ENCODE results near the gene CAMKMT.

Gene CAMKMT

DNA sequence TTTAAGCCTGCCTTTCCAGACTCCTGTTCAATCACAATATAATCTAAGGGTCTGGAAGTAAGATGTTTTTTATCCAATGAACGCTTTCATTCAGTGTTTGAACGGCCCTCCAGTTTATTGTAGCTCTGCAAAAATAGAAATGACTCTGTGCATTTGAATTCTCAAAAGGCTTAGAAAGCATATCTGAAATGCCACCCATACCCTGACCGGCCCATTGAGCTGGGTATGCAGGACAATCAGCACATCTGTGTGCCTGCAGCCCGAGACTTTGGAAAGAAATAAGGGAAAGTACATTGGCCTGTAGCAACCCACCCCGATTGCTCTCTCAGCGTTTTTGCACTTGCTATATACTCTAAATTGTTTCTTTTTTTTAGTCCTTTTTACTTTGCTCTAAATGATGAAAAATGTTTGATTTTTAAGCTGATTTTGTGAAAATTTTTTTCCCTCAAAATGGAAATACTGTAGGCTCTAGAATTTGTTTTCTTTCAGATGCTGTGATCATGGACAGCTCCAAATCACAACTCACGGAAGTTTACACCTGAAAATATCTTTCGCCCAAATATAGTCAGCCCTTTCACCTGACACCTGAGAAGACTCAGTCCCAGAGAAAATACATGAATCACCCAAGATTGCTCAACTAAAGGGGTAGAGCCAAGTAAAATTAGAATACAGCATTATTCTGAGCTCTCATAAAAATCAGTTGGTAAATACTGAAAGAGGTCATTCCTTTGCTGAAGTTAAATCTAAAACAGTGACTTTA, 385.3 kb downstream of the CAMKMT start:
- DNase-seq = peak in 1 of 3 experiments; percentile 35

GRCh38 chr2:44747794-44748193, 386.0 kb downstream of the CAMKMT start:
- peak in 2 of 3 experiments; percentile 16 to 55 for DNase-seq

DNA sequence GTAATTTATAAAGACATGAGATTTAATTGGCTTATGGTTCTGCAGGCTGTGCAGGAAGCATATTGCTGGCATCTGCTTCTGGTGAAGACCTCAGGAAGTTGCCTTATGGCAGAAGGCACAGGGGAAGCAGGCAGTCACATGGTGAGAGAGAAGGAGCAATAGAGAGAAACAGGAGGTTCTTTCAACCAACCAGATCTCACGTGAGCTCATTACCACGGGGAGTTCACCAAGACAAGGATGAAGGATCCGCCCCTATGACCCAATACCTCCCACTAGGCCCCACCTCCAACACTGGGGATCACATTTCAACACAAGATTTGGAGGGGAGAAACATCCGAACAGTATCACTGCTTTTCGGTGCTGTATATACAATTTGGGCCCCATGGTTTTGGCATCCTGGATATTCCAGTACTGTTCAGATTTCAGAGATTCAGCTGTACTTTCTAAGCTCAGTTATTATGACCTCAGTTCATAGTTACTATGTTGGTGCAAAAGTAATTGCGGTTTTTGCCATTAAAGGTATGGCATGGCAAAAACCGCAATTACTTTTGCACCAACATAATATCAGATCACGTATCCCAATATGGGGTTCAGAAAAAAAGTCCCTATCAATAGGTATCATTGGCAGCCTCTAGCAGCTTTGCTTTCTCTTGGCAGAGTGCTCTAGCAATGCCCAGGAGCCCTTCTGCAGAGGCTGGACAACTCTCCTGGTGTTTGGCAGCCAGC, 390.2 kb downstream of the CAMKMT start:
- DNase-seq = no peak

- no peak for DNase-seq
These were observed 391.0 kb downstream of the CAMKMT start for GRCh38 chr2:44752761-44753160.

- peak in 2 of 3 experiments; percentile 73 to 92 for DNase-seq
These were observed 392.0 kb downstream of the CAMKMT start for GRCh38 chr2:44753552-44754285.

DNA sequence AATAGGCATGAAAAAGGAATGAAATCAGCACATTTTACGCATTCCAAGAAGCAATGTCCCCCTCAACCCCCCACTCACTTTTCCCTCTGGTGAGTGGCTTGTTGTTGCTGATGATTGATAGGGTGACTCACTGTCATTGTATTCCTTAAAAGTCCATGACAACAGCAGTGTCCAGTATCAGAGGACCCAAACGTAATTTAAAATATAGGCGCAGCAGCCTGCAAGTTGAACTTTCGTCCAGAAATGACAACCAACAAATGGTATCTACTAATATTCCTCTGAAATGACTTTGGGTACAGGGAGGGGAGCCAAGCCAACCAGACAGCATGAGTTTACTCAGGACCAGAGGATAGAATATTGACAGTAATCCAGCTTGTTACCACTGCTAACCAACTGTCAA, 396.8 kb downstream of the CAMKMT start:
- DNase-seq = no peak

DNA sequence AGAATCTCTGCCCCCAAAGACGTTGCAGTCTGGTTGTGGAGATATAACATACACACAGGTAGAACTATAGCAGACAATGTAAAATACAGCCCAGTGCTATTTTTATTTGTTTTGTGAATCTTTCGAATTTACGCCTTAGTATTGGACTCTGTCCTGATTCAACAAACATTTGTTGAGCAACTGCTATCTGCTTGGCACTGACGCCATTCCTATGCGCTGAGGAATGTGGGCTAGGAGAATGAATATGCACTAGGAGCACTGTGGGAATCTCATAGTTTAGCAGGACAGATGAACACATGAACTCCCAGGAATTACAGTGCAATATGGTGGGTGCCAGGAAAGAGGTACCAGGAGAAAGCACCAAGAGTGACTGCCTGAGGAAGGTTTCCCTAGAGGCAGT, 398.1 kb downstream of the CAMKMT start:
- DNase-seq = no peak

GRCh38 chr2:44763275-44763782, 401.6 kb downstream of the CAMKMT start:
- no peak for DNase-seq

DNA sequence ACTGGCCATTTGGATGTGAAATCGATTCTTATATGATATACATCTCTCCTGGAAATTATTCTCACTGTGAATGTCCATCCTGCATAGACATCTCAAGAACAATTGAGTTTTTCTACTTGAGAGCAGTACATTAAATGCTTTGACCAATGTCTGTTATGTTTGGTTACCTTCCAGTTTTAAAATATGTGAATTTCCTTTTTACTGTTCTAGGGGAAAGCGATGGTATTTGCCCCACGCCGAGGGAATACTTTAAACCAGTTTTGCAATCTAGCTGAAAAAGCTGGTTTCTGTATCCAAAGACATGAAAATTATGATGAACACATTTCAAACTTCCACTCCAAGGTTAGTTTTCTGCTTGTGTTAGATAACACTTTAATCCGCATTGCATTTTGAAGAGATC, 404.5 kb downstream of the CAMKMT start:
- DNase-seq = no peak

GRCh38 chr2:44766777-44767176, 405.0 kb downstream of the CAMKMT start:
- no peak for DNase-seq

DNA sequence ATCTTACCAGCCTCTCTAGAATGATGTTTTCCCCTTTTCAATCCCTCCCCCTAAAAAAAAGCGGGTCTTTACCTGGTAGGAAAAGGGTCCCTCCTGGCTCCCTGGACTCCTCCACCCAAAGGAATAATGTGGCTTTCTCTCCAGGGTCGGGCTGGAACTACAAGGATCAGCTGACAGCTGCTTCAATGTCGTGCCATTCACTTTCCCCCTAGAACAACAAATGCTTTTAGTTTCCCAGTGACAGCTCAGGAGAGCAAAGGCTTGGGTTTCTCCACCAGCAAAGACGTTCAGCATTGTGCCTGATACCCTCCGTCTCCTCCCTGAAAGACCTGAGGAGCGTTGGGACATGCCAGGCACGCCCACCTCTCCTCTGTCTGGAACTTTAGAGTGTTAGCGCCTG, 405.9 kb downstream of the CAMKMT start:
- peak in 1 of 3 experiments; percentile 16 for DNase-seq

DNA sequence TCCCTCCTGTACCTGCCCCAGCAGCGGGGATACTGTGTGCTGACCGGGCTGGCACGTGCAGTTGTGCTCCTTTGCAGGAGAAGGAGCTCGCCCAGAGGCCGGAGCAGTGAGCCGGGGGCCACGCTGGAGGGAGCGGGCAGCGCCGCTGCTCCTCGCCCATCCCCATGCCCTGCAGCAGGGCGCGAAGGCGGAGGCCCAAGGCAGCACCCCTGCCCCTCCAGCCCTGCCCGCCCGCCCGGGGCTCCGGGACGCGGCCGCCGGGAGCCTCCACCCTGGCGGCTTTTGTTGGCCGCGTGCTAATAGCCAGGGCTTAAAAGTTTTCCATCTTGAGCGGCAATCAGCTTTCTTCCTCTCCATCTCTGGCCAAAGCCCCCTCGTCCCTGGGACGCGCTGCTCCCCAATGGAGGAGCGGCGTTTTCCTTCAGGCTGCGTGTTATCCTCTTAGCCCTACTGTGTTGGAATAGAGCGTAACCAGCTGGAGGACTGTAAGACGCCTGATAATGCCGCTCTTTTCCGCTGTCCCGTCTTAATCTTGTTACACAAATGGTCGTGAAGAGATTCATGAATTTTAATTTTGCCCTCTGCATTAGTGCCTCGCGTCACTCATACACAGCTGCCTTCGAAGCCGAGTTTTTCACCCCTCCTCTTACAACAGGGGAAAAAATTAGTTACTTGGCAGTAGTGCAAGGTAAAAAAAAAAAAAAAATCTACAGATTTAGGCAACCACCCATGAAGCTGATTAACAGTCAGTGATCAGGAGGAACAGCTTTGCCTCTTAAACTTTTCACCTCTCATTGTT, 406.9 kb downstream of the CAMKMT start:
- DNase-seq = no peak

GRCh38 chr2:44769349-44770011, 407.7 kb downstream of the CAMKMT start:
- peak in 2 of 3 experiments; percentile 60 to 91 for DNase-seq

DNA sequence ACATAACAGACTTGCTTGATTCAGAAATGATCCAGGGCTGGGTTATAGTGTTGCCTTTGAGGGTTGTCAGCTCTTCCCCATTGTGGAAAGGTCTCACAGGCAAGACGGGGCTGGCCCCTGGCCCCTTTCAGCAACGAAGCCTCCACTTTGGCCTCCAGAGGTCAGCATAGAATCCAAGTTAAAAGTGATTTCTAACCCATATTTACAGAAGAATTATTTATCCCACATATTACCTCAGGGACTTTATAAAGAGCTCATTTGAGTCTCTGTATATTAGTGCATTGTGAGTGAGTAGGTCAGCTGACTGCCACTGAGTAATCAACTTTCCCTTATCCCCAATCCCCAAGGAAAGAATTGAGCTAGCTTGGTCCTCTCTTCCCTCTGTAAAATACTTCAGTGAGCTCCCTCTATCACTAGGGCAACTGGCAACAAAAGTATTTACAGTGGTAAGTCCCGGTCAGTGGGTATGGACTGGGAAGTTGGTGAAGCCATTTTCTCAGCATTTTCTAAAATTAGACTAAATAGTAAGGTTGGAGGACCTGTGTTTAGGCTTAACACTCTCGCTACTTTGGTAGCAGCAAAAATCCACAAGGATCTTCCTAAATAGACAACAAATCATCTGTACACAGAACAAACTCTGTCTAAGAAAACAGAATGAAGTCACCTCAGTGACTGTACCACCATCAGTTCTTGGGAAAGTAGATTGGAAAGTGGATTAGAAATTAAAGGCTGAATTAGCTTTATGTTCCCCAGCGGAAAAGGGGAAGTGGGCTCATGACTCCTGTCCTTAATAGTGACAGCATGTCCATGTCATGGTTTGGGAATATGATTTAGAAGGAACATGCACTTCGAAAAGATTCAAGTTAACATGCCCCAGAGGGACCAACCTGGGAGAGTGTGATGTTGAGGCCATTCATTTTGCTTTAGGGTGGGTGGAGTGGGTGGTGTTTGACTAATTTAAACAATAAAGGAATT, 408.8 kb downstream of the CAMKMT start:
- DNase-seq = peak; percentile 19 to 88 (median 49)

DNA sequence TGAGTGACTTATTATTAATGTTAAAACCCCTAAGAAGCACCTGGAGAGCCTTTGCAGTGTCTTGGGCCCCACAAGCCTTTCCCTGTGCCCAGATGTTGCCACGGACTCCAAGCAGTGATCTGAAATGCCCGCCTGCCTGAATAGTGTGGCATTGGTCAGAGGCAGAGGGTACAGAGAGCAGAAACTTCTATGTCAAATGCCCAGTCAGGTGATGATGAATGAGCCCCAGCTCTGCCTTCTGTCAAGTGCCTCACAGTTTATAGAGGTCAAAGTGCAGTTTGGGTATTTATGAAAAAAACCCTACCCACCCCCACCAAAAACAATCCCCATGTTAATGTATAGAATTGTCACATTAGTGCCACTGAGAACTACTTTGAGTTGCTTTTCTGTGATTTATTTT, 409.8 kb downstream of the CAMKMT start:
- DNase-seq = peak in 2 of 3 experiments; percentile 52 to 83

DNA sequence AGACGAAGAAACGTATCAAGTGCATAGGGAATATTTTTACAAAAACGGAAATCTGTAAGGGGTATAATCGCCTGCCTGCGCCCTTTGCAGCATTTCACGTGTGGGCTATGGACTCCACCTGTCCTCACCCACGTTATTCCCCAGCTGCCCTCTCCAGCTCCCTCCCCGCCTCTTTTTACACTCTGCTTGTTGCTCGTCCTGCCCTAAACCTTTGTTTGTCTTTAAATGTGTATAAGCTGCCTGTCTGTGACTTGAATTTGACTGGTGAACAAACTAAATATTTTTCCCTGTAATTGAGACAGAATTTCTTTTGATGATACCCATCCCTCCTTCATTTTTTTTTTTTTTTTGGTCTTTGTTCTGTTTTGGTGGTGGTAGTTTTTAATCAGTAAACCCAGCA, 410.4 kb downstream of the CAMKMT start:
- DNase-seq = peak; percentile 13 to 93 (median 78)

DNA sequence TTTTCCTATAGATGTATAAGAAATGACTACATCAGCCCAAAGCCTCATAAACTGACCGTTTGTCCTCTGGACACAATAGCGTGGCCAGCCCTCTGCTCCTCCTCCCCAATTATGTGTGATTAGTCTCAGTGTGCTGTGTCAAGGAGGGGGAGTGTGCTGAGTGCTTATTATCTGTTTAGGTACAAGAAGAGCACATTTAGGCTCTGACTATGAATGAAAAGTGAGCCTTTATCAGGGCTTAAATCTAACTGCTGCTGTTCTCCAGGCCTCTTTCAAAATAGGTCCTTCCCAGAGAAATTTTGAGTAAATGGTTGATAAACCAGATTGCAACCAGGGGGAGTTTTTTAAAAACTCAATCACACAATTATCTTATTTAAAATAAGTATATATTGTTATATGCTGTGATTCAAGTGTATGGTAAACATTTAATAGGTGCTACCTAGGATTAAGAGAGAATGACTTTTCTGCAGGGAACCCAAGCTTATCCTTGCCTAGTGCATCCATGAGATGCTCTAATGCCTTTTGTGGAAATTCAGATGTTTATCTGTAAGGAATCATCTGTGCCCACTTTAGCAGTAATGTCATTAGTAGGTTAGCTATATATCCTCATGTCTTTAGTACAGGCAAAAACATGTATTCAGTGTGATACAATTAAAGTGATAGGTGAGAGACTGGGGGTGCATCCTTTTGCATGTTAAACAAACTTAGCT, 411.1 kb downstream of the CAMKMT start:
- DNase-seq = peak; percentile 35 to 98 (median 80)

DNA sequence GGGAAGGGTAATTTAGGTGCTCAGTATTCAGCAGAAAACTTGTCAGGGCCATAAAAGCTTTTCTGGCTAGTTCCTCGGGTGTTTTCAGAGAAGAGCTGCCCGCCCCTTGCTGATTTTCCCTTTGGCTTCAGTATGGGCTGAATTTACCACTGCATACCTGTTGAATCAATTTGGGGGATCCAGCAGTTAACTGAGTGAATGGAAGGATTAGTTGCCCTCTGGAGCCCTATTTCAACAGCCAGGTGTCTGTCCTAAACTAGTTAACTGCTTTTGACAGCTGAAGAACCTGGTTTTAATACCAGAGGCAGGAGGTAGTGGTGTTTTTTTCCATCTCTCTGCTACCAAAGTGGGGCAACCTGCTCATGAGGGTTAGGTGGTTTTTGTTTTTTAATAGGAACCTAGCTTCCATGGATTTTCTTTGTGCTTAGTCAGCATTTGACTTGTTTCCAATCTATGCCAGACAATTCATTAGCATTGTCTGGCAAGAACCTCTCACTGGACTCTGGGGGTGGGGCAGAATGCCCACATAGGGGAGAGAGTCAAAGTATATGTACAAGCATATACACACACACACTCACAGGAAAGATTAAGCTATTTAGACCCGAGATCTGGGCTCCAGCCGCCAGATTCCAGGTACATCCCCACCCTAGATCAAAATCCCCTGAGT, 413.2 kb downstream of the CAMKMT start:
- DNase-seq = peak in 2 of 3 experiments; percentile 71 to 89

DNA sequence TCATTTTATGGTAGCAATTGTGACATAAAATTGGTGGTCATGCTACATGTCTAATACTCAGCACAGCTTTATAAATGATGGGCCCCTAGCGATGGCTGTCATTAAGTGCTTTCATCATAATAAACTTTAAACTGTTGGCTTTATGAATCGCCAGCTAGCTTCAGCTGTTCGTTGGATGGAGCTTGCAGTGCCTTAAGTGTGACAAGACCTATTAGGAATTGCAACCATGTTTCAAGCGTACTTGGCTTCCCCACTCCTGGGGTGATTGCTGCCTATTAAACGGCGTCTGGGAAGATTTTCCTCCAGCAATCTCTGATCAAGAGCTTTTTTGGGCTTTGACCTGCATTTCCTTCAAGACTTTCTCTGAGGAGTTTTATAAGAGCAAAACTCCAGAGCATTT, 415.3 kb downstream of the CAMKMT start:
- peak in 2 of 3 experiments; percentile 77 to 93 for DNase-seq

All from NCI-H1417 (cell line).